ENCODE data around the gene MLXIP.
"Not testable (repeated sequence)": the region's sequence is repeated elsewhere in the genome, so short reads cannot be mapped to it uniquely, and the experiment has no call there.

Gene MLXIP

DNA sequence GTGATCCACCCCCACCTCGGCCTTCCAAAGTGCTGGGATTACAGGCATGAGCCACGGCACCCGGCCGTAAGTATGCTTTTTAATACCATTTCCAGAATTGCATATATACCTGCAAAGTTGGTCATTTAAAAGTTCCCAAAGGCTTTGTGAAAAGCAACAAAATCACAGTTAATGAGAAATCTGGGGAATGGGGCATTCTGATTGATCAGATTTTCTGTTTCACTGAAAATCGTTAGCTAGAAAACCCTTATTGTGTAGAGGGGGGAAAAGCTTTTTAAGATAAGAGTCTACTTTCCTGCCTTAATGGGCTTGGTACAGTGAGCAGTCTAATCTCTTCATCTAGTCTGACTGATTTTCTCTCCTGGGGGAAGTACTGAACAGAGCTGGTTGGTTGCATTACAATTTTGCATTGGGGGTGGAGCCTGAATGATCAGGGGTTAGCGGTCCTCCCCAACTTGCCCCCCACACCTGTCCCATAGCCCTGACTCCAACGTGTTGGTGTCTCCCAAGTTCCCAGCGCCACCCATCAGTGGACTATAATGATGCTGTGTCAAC lies 71.6 kb downstream of the MLXIP start:
- DNase-seq, result no peak

DNA sequence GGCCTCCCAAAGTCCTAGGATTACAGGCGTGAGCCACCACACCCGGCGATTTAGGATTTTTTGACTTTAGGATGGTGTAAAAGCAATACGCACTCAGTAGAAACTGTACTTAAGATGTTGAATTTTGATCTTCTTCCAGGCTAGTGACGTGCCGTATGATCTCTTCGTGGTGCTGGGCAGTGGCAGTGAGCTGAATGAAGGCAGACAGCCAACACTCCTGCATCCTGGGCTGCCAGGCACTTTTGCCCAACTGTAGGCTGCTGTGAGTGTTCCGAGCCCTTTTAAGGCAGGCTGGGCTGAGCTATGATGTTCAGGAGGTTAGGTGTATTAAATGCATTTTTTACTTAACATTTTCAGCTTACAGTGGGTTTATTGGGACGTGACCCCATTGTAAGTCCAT lies 74.2 kb downstream of the MLXIP start:
- DNase-seq, result no peak

DNA sequence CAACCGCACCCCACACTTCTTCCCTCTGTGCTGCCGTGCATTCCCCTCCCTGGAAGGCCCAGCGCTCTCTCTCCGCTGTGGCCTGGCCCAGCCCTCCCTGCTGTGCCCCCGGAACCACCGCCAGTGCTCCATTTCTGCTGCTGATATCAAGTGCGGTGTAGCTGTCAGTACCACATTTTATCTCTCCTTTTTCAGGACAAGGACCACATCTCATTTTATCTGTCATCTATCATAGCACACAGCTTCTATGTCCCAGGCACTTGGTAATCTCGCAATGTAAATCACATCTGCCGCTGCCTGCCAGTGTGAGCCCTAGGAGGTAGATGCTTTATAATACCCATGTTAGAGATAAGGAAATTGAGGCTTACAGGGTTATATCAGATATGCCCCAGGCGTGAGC lies 77.1 kb downstream of the MLXIP start:
- DNase-seq, result no peak

DNA sequence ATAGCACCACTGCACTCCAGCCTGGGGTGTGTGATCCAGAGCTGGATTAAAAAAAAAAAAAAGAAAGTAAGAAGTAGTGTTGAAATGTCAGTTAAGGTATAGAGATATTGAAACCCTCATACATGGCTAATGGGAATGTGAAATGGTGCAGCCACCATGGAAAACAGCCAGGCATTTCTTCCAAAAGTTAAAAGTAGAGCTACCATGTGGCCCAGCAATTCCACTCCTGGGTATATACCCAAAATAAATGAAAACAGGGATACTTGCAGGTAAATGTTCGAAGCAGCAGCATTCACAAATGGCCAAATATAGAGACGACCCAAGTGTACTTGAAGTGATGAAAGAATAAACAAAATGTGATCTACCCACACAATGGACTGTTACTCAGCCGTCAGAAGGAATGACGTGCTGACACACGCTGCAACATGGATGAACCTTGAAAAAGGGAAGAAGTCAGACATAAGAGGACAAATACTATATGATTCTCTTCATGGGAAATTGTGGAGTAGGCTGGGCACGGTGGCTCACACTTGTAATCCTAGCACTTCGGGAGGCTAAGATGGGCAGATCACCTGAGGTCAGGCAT lies 80.2 kb downstream of the MLXIP start:
- DNase-seq, result no peak

DNA sequence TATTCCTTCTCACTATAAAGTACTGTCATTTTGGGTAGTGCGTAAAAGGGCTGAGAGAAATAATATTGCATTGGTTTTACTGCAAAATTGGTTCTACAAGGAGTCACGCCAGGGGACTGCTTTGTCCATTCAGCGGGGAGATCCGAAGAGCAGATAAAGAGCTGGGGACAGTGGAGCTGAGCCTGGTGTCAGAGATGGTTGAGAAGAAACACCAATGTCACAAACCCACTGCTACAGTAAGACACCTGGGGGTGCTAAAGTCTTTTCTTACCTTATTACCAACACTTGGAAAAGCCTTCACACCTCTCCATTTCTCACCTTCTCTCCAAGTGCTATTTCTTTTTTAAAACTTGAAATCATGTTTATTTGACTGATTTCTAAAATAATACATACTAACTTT lies 81.3 kb downstream of the MLXIP start:
- DNase-seq, result no peak

DNA sequence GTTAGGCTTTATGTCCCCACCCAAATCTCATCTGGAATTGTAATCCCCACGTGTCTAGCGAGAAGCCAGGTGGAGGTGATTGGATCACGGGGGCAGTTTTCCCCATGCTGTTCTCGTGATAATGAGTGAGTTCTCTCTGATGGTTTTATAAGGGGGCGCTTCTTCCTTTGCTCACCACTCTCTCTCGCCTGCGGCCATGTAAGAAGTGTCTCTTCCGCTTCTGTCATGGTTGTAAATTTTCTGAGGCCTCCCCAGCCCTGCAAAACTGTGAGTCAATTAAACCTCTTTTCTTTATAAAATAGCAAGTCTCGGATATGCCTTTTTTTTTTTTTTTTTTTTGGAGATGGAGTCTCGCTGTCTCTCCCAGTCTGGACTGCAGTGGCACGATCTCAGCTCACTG lies 82.2 kb downstream of the MLXIP start:
- DNase-seq, result no peak

DNA sequence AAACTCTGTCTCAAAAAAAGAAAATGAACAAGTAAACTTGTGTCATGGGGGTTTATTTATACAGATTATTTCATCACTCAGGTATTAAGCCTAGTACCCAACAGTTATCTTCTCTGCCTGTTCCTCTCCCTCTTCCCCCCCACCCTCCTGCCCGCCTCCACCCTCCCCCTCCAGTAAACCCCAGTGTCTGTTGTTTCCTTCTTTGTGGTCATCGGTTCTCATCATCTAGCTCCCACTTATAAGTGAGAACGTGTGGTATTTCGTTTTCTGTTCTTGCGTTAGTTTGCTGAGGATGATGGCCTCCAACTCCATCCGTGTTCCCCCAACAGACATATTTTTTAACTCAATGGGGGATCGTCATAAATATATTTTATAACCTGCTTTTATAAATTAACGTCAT lies 83.1 kb downstream of the MLXIP start:
- no peak for DNase-seq

DNA sequence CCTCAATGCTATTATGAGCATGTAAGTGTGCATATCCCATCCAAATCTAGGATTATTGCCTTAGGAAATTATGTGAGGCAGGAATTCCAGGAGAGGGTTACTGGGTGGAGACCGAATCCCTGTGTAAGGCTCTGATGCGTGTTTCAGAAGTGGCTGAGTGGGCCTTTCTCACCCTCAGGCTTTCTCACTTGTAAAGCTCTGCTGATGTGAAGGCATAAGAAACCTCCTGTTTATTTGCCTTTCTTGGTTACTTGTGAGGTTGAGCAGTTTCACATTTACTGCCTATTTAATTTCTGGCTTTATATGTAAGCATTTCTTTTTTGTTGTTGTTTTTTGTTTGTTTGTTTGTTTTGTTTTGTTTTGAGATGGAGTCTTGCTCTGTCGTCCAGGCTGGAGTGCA lies 84.4 kb downstream of the MLXIP start:
- no peak for DNase-seq

DNA sequence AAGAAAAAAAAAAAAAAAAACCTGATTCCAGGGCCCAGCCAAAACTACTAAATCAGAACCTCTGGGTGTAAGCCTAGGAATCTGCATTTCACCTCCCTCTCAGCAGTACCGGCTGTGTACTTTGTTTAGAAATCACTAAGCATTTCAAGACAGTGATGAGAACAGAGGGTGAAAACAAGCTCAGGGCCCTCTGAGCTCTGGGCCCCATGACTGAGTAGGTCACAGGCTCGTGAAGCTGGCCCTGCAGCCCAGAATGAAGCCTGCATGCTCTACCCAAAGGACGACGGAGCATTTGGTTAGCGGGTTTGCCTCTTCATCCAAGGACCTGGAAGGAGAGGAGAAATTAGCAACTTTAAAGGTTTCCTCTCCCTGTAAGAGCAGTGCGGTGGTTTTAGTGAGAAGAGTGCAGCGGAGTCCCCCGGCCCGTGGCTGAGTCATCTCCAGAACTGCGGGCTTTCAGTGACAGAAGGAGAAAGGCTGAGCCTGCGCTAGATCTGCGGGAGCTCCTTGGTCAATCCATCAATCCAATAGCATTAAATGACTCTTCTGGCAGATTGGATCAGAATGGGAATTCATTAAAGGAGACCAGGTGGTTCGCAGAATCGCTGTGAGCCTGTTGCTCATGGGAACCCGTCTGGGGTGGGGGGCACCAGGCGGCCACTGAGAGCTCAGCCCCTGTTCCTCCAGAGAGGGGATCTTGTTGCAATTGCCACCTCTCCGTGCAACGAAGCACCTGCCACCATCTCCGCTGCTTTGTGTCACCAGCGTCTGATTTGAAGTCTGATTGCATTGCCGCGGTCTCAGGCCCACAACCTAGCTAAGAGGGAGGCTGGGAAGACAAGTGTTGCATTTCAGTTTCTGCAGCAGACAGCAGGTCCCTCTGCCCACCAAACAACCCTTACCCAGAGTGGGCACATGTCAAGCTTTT lies 88.1 kb downstream of the MLXIP start:
- DNase-seq, result no peak

DNA sequence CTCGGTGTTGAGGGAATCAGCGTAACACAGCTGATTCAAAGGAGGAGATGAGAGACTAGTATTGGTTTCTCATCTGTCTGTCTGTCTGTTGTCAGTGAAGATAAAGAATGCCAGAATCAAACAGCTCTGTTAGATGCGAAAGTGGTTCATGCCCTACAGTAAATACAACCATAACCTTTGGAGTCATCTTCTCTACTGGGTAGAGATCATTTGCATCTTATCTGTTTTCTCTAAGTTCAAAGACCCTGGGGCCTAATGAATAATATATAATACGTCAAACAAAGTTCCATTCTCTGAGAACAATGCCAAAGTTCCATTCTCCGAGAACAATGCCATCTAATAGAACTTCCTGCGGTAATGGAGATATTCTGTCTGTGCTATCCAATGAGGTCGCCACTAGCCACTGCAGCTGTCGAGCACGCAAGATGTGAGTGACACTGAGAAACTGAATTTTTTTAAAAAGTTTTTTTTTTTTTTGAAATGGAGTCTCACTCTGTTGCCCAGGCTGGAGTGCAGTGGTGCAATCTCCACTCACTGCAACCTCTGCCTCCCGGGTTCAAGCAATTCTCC lies 88.9 kb downstream of the MLXIP start:
- no peak for DNase-seq

DNA sequence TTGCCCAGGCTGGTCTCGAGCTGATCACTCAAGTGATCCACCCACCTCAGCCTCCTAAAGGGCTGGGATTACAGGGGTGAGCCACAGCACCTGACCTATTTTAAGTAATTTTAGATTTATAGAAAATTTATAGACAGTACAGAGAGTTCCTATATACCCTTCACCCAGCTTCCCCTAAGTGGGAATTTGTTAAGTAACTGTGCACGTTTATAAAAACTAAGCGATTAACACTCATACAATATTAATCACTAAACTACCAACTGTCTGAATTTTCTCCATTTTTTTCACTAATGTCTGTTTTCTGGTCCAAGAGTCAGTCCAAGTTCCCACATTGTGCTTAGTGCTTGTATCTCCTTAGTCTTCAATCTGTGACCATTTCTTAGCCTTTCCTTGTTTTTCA lies 89.9 kb downstream of the MLXIP start:
- no peak for DNase-seq

DNA sequence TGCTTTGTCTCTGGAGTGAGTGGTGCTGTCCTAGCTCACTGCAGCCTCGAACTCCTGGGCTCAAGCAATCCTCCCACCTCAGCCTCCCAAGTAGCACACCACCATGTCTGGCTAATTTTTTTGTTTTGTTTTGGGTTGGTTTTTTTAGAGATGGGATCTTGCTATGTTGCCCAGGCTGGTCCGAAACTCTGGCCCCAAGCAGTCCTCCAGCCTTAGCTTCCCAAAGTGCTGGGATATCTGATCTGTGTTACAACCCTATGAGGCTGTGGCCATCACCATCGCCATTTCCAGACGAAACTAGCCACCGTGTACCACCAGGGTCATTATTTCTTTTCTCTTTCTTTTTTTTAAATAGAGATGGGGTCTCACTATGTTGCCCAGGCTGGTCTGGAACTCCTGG lies 92.8 kb downstream of the MLXIP start:
- no peak for DNase-seq

DNA sequence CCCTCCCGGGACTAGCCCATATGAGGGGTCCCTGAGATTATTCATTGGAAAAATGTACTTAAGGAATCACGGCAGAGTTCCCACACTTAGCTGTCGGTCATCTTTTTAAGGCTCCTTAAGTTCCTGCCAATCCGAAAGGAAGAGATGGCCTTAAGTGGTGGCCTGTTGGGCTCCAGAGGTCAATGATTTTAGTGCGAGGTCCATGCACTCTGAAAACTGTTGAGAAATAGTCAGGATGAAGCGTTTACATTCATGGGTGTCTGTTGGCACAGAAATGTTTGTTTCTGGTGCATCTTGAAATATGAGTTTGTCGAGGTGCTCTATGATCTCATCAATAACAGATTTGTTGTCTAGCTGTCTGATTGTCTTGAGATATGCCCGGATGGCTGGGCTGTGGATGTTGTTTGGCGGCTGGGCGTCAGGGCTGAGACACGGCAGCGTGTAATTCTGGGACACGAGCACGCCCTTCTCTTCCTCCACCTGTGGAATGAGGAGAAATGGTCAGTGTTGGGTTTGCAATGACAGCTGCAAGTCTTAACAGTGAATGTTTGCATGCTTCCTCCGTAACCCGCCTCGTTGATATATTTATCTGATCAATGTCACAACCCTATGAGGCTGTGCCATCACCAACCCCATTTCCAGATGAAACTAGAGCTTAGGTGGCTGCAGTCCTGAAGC lies 93.8 kb downstream of the MLXIP start:
- DNase-seq, result no peak

DNA sequence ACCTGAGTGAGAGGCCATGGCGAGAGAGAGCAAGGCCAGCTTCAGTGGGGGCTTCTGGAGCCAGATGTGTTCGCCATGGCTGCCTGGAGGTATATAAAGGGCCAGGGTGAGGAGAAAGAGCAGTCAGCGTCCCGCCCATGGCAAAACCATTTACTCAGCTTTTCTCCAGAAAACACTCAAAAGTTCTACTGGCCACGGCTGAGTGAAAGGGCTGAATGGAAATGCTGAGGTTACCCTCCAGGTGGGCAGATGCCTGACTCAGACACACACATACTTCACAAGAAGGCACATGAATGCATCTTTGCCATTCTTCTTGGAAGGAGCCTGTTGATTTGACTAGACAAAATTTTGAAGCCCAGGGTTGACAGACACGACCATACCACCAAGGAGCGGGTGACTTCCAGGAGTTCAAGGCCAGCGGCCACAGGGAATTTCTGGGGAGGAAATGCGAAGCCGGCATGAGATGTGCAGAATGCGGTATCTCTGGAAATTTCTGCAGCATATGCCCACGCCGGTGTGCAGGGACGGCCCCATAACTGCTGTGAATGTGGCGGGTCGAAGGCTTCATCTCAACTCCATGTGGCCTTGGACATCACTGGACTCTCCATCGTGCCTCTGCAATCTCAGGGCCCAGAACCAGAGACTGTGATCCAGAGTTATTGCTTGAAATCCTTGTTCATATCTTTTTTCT lies 95.7 kb downstream of the MLXIP start, which contains the start of gene IL31:
TSS of gene IL31 (minus strand) at position 67 of the 691 bp plus-strand sequence. CDS start at position 18, 49 bp downstream.
- DNase-seq, result no peak

DNA sequence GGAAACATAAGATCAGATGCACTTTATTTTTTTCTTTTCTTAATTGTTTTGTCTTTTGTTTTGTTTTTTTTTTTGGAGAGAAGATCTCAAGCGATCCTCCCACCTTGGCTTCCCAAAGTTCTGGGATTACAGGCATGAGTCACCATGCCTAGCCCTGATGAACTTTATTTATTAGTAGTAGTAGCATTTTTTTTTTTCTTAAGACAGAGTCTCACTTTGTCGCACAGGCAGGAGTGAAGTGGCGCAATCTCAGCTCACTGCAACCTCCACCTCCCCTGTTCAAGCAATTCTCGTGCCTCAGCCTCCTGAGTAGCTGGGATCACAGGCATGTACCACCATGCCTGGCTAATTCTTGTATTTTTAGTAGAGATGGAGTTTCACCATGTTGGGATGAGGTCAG lies 97.9 kb downstream of the MLXIP start:
- not testable (repeated sequence) for DNase-seq

DNA sequence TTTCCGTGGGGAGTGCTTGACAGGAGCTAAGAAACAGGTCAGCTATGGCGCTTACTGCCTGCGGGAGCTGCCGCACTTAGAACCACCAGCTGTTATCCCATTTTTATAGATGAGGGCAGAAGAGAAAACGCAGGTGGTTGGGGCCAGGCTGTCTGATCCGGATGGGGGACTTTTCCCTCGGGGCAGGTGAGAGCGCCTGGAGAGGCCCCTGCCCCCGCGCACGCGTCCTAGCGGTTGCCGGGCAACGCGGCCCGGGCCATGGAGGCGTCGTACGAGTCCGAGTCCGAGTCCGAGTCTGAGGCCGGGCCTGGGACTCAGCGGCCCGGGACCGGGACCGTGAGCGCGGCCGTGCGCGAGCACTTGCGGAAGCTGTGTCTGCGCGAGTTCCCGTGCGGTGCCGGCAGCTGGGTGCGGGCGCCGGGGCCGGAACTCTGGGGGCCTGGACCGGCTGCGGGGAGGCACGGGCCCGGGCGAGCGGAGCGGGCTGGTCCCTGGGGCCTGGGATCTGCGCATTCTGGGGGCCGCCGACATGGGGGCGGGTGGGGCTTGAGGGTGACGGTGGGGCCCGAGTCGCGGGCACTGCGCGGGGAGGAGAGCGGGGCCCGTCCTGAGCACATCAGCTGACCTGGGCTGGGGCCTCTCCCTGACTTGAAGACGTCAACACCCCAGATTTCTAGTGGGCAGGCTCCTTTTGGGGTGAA lies 104.5 kb downstream of the MLXIP start, which contains the start of gene LRRC43:
TSS of gene LRRC43 (plus strand) at position 237 of the 701 bp plus-strand sequence. CDS start at position 259, 22 bp downstream.
- DNase-seq, result no peak

DNA sequence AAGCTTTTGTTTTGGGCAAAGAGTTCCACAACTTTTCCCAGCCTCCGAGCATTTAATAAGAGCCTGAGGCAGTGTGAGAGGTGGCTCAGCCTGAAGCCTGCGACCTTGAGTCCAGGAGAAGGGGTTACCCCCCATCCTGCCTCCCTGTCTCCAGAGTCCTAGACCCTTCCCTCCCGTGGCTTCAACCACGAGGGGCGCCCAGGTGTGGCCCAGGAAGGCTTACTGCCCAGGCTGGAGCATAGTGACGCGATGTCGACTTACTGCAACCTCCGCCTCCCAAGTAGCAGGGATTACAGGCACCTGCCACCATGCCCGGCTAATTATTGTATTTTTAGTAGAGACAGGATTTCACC lies 105.0 kb downstream of the MLXIP start:
- no peak for DNase-seq

DNA sequence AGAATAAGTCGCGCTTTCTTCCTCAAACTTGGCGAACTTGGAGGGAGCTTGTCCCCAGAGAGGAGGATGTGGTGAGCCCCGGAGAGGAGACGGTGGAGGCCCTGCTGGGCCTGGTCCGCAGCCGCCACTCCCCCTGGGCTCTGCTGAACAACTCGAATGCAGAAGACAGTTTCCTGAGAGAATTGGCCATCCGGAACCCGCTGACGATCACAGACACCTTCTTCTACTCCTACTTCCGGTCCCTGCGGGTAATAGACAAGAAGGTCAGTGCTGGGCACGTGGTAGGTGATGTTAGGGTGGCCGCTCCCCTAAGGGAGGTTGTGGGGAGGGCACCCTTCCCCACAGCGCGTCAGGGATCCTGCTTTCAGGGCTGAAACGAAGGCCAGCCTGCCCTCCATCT lies 106.0 kb downstream of the MLXIP start:
- DNase-seq, result no peak

DNA sequence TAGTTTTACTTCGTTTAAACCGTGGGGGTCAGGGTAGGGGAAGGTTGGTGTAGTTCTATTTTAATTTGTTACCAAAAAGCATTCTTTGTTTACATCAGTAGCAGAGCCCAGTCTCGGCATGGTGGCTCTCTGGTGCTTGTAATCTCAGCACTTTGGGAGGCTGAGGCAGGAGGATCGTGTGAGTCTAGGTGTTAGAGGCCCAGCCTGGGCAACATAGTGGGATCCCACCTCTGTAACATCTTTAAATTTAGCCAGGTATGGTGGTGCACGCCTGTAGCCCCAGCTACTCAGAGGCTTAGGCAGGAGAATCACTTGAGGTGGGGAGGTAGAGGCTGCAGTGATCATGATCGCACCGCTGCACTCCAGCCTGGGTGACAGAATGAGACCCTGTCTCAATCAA lies 106.5 kb downstream of the MLXIP start:
- DNase-seq, result no peak

DNA sequence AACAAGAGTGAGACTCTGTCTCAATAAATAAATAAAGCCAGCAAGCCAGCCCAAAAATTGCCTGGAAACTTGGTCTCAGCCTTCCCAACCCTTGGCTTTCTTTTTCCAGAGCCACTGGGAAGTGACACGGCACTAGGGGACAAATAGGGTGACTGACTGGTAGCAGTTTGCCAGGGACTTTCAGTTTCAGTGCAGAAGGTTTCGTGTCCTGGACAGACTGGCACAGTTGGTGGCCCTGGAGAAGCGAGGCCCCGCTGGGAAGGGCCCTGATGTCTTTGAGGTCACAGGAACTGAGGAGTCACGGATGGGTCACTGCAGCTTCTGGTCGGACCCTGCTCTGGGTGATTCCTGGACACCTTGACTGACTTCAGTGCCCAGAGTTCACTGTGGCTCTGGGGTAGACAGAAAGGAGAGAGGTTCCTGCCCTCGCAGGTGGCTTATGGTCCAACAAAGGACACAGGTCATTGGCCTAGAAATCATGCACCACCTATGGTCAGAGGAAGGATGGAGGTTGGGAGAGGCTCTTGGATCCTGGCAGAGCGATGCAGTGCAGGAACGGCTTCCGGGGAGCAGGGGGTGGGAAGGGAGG lies 107.0 kb downstream of the MLXIP start:
- no peak for DNase-seq

DNA sequence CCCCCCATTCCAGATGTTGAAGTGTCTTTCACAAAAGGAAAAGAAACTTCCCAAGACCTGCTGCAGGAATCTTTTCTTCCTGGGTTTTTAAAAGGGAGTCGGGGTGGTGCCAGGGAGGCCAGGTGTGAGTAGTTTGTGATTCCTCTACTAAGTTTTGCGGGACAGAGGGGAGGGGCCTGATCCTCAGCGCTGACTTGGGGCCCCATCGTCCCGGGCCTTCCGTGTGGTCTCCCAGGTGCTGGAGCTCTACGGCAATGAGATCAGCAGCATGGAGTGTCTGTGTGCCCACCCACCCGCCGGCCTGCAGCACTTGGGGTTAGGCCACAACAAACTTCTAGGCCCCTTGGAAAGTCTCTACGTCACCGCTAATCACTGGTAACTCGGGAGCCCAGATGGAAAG lies 108.9 kb downstream of the MLXIP start:
- no peak for DNase-seq
